Left renal cortex interstitium (tissue), 4 donors: Measurements from ENCODE around the gene DUS1L. TPM values are rescaled to one million over a fixed set of nuclear protein-coding genes. Genes with fewer than 3 reads are reported as not detected.
A peak's percentile ranks its signal among the peaks of the same experiment; 100 is the strongest.

Source experiments
- DNase-seq, 4 donors: peaks; one replicate each; pipeline ENCODE4 v3.0.0-alpha.2; 2013; ENCODE audit warnings: low read depth in 4 of 4, low spot score in 2 of 4, missing footprints in 1 of 4
- polyA plus RNA-seq, 4 donors: library from polyadenylated mRNA; unstranded; fragments of 120-200 nt; gene quantifications; one replicate each; pipeline ENCODE4 v1.2.1, GENCODE V29; 2013; ENCODE audit not compliant: insufficient read length in 4 of 4

DUS1L gene
- polyA plus RNA-seq, 4 donors: 67.0 to 99.5 (median 97.0) TPM

- no peak for DNase-seq
These were observed 35.6 kb downstream of the DUS1L start for GRCh38 chr17:82029990-82030469.

DNA sequence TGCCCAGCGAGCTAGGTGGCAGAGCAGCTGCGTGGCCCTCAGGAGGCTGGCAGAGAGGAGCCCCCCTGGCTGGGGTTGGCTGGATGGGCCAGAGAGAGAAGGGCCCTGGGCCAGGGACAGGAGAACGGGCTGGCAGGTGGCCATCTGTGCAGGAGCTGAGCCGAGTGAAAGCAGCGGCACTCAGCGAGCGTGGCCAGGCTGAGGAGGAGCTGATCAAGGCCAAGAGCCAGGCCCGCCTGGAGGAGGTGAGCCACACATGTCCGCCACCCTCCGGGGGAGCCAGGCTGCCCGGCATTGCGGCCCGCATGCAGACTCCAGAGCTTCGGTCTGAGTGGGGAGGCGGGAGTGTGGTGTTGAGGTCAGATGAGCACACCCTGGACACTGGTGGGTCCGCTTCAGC, 36.2 kb downstream of the DUS1L start:
- no peak for DNase-seq

DNA sequence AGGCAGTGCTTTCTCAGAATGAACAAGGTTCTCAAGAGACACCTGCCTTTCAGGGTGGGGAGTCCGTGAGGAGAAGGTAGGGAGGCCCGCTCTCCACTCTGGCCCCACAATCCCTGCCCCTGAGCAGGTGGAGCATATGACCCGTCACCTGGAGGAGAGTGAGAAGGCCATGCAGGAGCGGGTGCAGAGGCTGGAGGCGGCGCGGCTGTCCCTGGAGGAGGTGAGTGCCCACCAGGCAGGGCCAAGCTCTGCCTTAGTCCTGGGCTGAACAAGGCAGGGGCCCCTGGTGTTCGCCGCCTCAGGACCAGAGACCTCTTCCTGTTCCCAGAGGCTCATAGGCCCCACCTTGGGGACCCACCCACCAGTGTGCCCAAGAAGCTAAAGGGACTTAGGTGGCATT, 36.6 kb downstream of the DUS1L start:
- DNase-seq: no peak

- no peak for DNase-seq
These were observed 37.4 kb downstream of the DUS1L start for GRCh38 chr17:82028246-82028645.

- no peak for DNase-seq
These were observed 40.0 kb downstream of the DUS1L start for GRCh38 chr17:82025401-82026107.

- no peak for DNase-seq
These were observed 40.7 kb downstream of the DUS1L start for GRCh38 chr17:82024859-82025258.

- DNase-seq: no peak
These were observed 42.0 kb downstream of the DUS1L start for GRCh38 chr17:82023447-82024241.

DNA sequence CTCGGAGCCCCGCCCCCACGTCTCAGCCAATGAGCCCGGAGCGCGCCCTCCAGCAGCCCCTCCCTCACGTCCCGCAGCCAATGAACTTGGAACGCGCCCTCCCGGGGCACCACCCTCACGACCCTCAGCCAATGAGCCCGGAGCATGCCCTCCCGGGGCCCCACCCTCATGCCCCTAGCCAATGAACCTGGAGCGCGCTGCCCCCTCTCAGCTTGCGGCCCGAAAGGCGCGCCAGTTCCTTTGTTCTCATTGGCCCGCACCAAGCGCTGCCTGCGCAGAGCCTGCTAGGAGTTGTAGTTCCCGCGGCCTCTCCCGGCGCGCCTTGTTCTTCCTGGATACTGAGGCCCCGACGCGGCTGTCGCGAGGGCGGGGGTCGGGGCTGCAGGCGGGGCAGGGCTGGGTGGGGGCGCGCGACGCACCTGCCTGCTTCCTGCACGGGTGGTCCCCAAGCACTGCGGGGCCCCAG, 42.6 kb downstream of the DUS1L start, which contains the start of gene LRRC45:
Gene LRRC45, plus strand, starts transcription at position 325 of the 466 bp plus-strand sequence. CDS start 339 bp downstream, outside the sequence.
- peak; percentile 87 to 98 (median 98) for DNase-seq

GRCh38 chr17:82022310-82022980, 43.2 kb downstream of the DUS1L start, which contains the start of gene CENPX:
CENPX (minus strand) TSS chr17:82022878; CDS start chr17:82022861, 17 bp downstream.
- DNase-seq: no peak

- no peak for DNase-seq
These were observed 43.7 kb downstream of the DUS1L start for GRCh38 chr17:82021900-82022309.

DNA sequence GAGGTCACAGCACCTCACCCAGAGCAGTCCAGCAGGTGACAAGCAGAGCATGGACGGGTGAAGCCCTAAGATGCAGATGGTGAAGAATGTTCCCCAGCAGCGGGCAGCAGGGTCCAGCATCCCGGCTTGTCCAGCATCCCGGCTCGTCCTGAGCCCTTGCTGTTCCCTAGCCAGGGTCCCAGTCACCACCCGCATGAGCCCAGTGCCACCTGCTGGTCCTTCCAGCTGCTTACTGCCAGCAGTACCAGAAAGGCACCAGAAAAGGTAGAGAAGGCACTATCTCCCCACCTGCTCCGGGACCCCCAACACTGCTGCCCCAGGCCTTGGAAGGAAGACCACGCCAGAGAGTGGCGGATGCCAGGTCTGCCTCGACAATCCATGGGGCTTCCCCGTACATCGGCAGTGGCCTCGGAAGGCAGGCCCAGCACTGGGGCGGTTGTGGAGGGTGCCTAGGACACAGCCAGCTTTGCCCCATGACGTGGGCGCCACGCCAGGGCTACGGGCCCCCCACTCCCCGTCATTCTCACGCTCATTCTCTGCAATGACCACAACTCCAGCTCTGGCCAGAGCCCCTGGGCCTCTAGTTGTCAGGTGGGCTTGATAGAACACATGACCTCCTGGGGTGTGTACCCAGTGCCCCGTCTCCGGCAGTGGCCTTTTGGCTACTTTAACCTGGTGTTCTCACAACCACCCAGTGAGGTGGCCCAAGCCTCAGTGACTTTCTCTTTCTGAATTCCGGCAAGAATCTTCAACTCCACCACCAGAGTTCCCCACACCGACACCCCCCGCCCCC, 44.3 kb downstream of the DUS1L start:
- DNase-seq: no peak

GRCh38 chr17:82020572-82021106, 45.0 kb downstream of the DUS1L start:
- DNase-seq: no peak

DNA sequence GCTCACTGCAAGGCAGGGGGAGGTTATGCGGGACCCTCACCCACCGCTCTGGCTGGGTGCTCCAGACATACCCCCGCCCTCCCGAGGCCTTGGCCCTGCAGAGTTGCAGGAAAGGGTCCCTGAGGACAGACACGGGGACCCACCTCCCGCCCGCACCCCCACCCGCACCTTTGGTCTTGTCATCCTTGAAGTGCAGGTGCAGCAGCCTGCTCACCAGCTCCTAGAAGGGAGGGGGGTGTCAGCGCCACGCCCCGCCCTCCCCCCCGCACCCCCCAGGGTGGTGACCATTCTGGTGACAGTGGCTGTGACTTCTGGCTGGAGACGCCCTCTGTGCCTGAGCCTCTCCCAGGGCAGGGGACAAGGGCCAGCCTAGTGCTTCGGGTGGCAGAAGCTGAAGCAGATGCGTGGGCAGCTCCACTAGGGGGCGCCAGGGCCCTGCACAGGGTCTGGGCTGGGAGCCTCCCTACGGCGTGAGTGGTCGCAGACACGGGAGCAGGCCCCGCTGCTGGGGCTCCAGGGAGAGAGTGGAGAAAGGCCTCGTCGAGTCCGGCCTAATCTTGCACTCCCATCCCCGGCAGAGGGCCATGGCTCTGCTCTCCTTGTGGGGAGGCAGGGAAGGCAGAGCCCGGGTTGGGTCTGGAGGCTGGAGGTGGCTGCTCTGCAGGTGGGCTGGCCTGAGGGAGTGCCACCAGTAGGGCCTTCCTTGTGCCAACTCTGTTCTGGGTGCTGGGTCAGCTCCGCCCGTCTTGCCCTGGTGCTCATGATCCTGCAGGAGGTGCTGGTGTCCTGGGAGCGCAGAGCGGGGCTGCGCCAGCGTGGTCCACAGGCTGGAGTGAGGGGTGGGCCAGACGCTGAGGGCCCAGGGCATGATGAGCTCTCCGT, 45.7 kb downstream of the DUS1L start:
- no peak for DNase-seq

DNA sequence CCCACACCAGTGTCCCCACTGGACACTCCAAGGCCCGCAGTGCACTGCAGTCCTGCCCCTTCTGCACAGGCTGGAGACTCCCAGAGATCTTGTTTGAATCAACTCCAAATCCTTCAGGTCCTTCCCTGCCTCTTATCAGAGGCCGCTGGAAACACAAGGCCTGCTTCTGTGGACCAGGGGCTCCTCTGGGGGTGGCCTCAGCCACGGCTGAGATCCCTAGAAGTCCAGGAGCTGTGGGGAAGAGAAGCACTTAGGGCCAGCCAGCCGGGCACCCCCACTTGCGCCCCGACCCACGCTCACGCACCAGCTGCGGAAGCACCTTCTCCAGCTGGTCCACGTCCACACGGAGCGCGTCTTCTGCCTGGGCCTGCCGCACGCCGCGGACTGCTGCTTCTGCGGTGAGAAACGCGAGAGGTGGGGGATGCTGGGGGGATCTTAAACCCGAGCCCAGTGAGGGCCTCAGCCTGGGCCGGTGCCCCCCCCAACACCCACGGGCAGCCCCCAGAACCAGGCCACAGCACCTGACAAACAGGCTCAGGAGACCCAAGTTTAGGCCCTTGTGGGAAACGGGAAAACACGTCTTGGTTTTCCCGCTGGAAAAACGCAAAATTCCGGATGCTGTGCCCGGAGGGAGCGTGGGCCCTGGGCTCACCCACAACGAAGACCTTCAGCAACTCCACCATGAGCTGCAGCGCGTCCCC, 46.5 kb downstream of the DUS1L start:
- no peak for DNase-seq

DNA sequence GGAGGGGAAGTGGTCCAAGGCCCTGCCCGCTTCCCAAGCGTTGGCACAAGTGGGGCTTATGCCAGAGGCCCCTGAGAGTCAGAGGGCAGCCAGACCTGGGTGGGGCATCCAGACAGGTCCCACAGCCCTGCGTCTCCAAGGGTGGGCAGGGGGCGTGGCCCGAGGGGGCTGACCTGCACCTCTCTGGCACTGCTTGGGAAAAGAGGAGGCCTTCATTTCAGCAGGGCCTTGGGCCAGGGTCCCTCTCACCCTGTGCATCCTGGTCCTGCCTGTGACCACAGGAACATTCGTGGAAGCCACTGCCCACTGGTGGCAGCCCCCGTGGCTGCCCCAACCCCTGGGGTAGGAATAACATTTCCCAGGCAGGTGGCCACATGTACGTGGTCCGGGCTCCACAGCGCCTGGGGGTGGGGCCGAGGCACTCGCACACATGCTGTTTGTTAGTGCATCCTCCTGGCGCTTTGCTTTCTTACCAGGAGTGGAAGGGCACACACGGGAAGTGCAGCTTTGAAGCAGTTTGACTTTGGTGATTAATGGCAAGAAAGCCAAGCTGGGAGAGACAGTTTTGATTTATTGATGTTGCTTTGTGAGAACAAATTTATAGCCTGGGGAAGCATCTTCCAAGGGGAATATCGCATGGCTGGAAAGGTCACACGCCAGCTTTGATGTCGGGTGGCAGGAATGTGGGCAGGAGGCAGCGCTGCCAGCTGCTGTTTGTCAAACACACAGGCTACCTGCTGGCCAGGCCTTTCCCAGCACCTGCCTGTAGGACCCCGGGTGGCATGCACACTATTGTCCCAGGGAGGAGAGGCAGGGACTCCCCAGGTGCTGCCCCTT, 47.2 kb downstream of the DUS1L start:
- no peak for DNase-seq

GRCh38 chr17:82017612-82018151, 47.9 kb downstream of the DUS1L start:
- DNase-seq: no peak

DNA sequence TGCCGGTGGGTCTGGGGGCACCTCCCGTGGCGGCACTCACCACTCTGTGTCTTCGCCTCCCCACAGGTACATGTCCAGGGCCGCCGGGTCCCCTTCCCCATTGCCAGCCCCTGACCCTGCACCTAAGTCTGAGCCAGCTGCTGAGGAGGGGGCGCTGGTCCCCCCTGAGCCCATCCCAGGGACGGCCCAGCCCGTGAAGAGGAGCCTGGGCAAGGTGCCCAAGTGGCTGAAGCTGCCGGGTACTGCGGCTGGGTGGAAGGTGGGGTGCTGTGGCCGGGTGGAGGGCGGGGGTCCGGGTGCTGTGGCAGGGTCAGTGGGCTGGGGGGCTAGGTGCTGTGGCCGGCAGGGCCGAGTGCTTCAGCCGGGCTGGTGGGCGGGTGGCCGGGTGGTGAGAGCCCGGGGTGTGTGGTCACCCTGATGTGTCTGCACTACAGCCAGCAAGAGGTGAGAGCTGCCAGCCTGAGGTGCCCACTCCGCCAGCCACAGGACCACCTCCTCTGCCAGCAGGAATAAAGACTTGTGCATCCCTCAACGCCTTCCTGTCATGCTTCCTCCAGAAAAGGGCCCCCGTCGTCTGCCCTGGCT, 48.6 kb downstream of the DUS1L start:
- no peak for DNase-seq
